A549 (cell line): Measurements from ENCODE around the gene CACNA1D. TPM values are rescaled to one million over a fixed set of nuclear protein-coding genes. Genes with fewer than 3 reads are reported as not detected.

Source experiments
- ATAC-seq, 2 experiments: fragments of 200-7000 bp in 1 of 2; fragments of >200 bp in 1 of 2; cut with Nextera tagmentation in 1 of 2; cut with Tn5 transposase in 1 of 2; 3 replicates each; pipeline versions ENCODE4 v1.8.0 to v1.9.1; 2018 to 2020; ENCODE audit warnings: mild to moderate bottlenecking in 1 of 2, moderate library complexity in 1 of 2
- CTCF ChIA-PET: fragments of 300-600 bp; sonication (Branson Sonifier 250); formaldehyde crosslinking; extraction: SDS; loops from one replicate; lab custom pipeline; 2021; ENCODE audit warnings: antibody characterized with exemption, inconsistent platforms; lab: Yijun Ruan, JAX
- POLR2A ChIA-PET: fragments of 350-600 bp; formaldehyde crosslinking; extraction: SDS; loops from one replicate; lab custom pipeline; 2021; ENCODE audit warnings: antibody characterized with exemption, inconsistent platforms; lab: Yijun Ruan, JAX
- DNase-seq, 2 experiments: peaks; one replicate each; pipeline versions ENCODE4 v3.0.0 to v3.0.0-alpha.2; 2011 to 2016; ENCODE audit warnings: low read depth in 1 of 2, low spot score in 1 of 2
- FAIRE-seq: peaks from 2 replicates; lab custom pipeline; 2011; peaks lifted over from hg19 to GRCh38; lab: Jason Lieb, UNC
- H3K27ac ChIP-seq, 2 experiments: fragments of >200 bp; sonication (Bioruptor Twin); formaldehyde crosslinking; 3 replicates each; pipeline ENCODE4 v1.5.1; 2016 to 2017
- H3K4me1 ChIP-seq: fragments of >200 bp; sonication (Bioruptor Twin); formaldehyde crosslinking; 3 replicates; pipeline ENCODE4 v1.6.1; 2016
- H3K4me2 ChIP-seq: fragments of >200 bp; sonication (Bioruptor Twin); formaldehyde crosslinking; 3 replicates; pipeline ENCODE4 v1.6.1; 2016
- H3K4me3 ChIP-seq: fragments of >200 bp; sonication (Bioruptor Twin); formaldehyde crosslinking; 3 replicates; pipeline ENCODE4 v1.5.1; 2016
- H3K9me3 ChIP-seq: fragments of >200 bp; sonication (Bioruptor Twin); formaldehyde crosslinking; 3 replicates; pipeline ENCODE4 v1.6.1; 2016
- BCL3 ChIP-seq: fragments of >200 bp; sonication (Bioruptor Twin); formaldehyde crosslinking; IDR thresholded peaks from 3 replicates; pipeline ENCODE4 v1.6.1; 2016
- CBX2 ChIP-seq: fragments of 200-600 bp; sonication (generic); IDR thresholded peaks from 2 replicates; pipeline ENCODE4 v1.6.1; 2016; ENCODE audit warnings: low read depth, mild to moderate bottlenecking, borderline replicate concordance
- CTCF ChIP-seq: fragments of >200 bp; sonication (Bioruptor Twin); formaldehyde crosslinking; IDR thresholded peaks from 3 replicates; pipeline ENCODE4 v1.5.1; 2016
- E2F6 ChIP-seq: IDR thresholded peaks from 2 replicates; pipeline ENCODE4 v1.6.1; 2012; ENCODE audit warnings: low read depth, borderline replicate concordance
- EHMT2 ChIP-seq: fragments of 200-600 bp; sonication (generic); IDR thresholded peaks from 2 replicates; pipeline ENCODE4 v1.6.1; 2016; ENCODE audit warnings: antibody characterized with exemption, low read depth, mild to moderate bottlenecking, moderate library complexity
- ELK1 ChIP-seq: fragments of 150-350 bp; IDR thresholded peaks from 2 replicates; pipeline ENCODE4 v1.6.1; 2014; ENCODE audit warnings: low read depth, mild to moderate bottlenecking, low read length
- EP300 ChIP-seq, 2 experiments: fragments of >200 bp; sonication (Bioruptor Twin); formaldehyde crosslinking; IDR thresholded peaks; 2 replicates in 1 of 2; 3 replicates in 1 of 2; pipeline ENCODE4 v1.6.1; 2016 to 2017
- ESRRA ChIP-seq: fragments of 150-350 bp; IDR thresholded peaks from 2 replicates; pipeline ENCODE4 v1.6.1; 2014; ENCODE audit warnings: mild to moderate bottlenecking, low read length, borderline replicate concordance
- FOSL2 ChIP-seq, 2 experiments: fragments of 450-650 bp in 1 of 2; fragments of >200 bp in 1 of 2; sonication (Bioruptor Twin) in 1 of 2; formaldehyde crosslinking; IDR thresholded peaks; 2 replicates each; pipeline versions ENCODE4 v1.5.0 to v1.6.1; 2016 to 2020; ENCODE audit warnings: mild to moderate bottlenecking in 1 of 2, moderate library complexity in 1 of 2
- FOXS1 ChIP-seq: fragments of 250-450 bp; sonication (Bioruptor Pico); IDR thresholded peaks from 2 replicates; pipeline ENCODE4 v1.5.0; 2020; ENCODE audit warnings: mild to moderate bottlenecking, moderate library complexity
- JUN ChIP-seq, 2 experiments: fragments of >200 bp; sonication (Bioruptor Twin); formaldehyde crosslinking; IDR thresholded peaks; 2 replicates in 1 of 2; 3 replicates in 1 of 2; pipeline ENCODE4 v1.6.1; 2016 to 2017
- MAFK ChIP-seq: fragments of 450-650 bp; IDR thresholded peaks from 2 replicates; pipeline ENCODE4 v1.6.1; 2014; ENCODE audit not compliant: partially characterized antibody
- MAZ ChIP-seq: fragments of 150-350 bp; IDR thresholded peaks from 2 replicates; pipeline ENCODE4 v1.6.1; 2014; ENCODE audit warnings: antibody characterized with exemption, low read depth, low read length, borderline replicate concordance
- NFE2L2 ChIP-seq: fragments of 150-350 bp; conservative IDR thresholded peaks from 2 replicates; pipeline ENCODE4 v1.6.1; 2014; ENCODE audit warnings: low read length
- PBX3 ChIP-seq: IDR thresholded peaks from 2 replicates; pipeline ENCODE4 v1.6.1; 2012
- POLR2AphosphoS2 ChIP-seq: conservative IDR thresholded peaks from 2 replicates; pipeline ENCODE4 v1.6.1; 2012; ENCODE audit warnings: low read length, improper control_type of control experiment, inconsistent platforms
- RARB ChIP-seq: fragments of 250-450 bp; sonication (Bioruptor Pico); IDR thresholded peaks from 2 replicates; pipeline ENCODE4 v1.8.0; 2021; ENCODE audit warnings: mild to moderate bottlenecking, moderate library complexity
- RCOR1 ChIP-seq: fragments of 150-350 bp; IDR thresholded peaks from 2 replicates; pipeline ENCODE4 v1.6.1; 2014; ENCODE audit warnings: antibody characterized with exemption, low read length, low read depth
- RNF2 ChIP-seq: fragments of 200-600 bp; sonication (generic); IDR thresholded peaks from 2 replicates; pipeline ENCODE4 v1.6.1; 2016; ENCODE audit warnings: low read depth, mild to moderate bottlenecking, antibody characterized with exemption, moderate library complexity, borderline replicate concordance
- SREBF2 ChIP-seq: fragments of 450-650 bp; IDR thresholded peaks from 2 replicates; pipeline ENCODE4 v1.6.1; 2014; ENCODE audit warnings: mild to moderate bottlenecking, moderate library complexity
- USF2 ChIP-seq: fragments of 450-650 bp; IDR thresholded peaks from 2 replicates; pipeline ENCODE4 v1.6.1; 2014; ENCODE audit warnings: antibody characterized with exemption
- WGBS: methylation state at CpG from one replicate; pipeline ENCODE4 v1.1.6; 2017; ENCODE audit errors: missing lambda C conversion rate; 5-methylcytosine and 5-hydroxymethylcytosine counted together
- polyA plus RNA-seq, 4 experiments: library from polyadenylated mRNA; depleted of rRNA in 3 of 4; stranded (reverse); fragments of >200 nt; fragmentation: RNase III in 1 of 4; extraction: RNeasy Plus Mini Kit Qiagen cat#74134 plus additional on column Dnase treatment in 1 of 4; gene quantifications; 2 replicates in 3 of 4; 3 replicates in 1 of 4; pipeline ENCODE4 v1.2.3, GENCODE V29; 2011 to 2017

CACNA1D gene
- polyA plus RNA-seq, 2 of the 4 experiments (the other 2 are of a cell fraction): 1.1 to 10.7 TPM

GRCh38 chr3:53747559-53747958 lies 253.1 kb downstream of the CACNA1D start (continued):
- TF ChIP-seq BCL3: no peak

- H3K9me3 ChIP-seq: no peaks in the 10 kb centered on the region
- no peak overlapping the region for H3K27ac ChIP-seq
- FAIRE-seq (no peak), DNase-seq (no peak), ATAC-seq (no peak)
- WGBS: 53% methylated on average over 5 of the region's 8 CpGs
- H3K4me3 ChIP-seq: no peak overlapping the region
- CTCF ChIA-PET: no interaction called here
- H3K4me2 ChIP-seq: no peak overlapping the region
- POLR2A ChIA-PET: no interaction called here
- TF ChIP-seq FOSL2 (IDR thresholded peaks at IDR 0.05): no peak
- TF ChIP-seq FOSL2 (CRISPR knock-in tag; IDR thresholded peaks at IDR 0.05): no peak
- no peak for TF ChIP-seq MAZ
- no peak for TF ChIP-seq POLR2AphosphoS2
- no peak for TF ChIP-seq PBX3
- no peak for TF ChIP-seq RNF2
- TF ChIP-seq SREBF2: no peak
- TF ChIP-seq ESRRA: no peak
- TF ChIP-seq JUN (IDR thresholded peaks at IDR 0.05): no peak
- TF ChIP-seq ELK1: no peak
- no peaks in the 10 kb centered on the region for H3K4me1 ChIP-seq
Measured at GRCh38 chr3:53748512-53749271, 254.3 kb downstream of the CACNA1D start.

- FAIRE-seq (no peak), ATAC-seq (no peak), DNase-seq (no peak)
- H3K9me3 ChIP-seq: no peaks in the 10 kb centered on the region
- no peak for TF ChIP-seq MAFK
- no peak for TF ChIP-seq RCOR1
- TF ChIP-seq EHMT2: no peak
- no peak for TF ChIP-seq CBX2
- no peak for TF ChIP-seq RARB (CRISPR knock-in tag)
- TF ChIP-seq EP300 (IDR thresholded peaks at IDR 0.05): no peak
- no peak for TF ChIP-seq USF2
- no peak for TF ChIP-seq NFE2L2
- TF ChIP-seq E2F6: no peak
- no peak for TF ChIP-seq CTCF
- no peak for TF ChIP-seq FOXS1 (CRISPR knock-in tag)
- no peaks in the 10 kb centered on the region for H3K4me1 ChIP-seq
- ChIA-PET CTCF (no interaction called here), POLR2A (no interaction called here)
- no peak overlapping the region for H3K4me2 ChIP-seq
- H3K4me3 ChIP-seq: no peak overlapping the region
- WGBS: 96% methylated on average over 5 of the region's 5 CpGs
- H3K27ac ChIP-seq: no peak overlapping the region
Measured at GRCh38 chr3:53749448-53749847, 255.0 kb downstream of the CACNA1D start.
